Measurements from ENCODE around the gene MAPT. TPM values are rescaled to one million over a fixed set of nuclear protein-coding genes. Genes with fewer than 3 reads are reported as not detected.

MAPT gene
- total and polyA plus RNA-seq, 2 of the 13 experiments (the other 11 are each of a cell fraction or from before 2014, with no cell fraction given), result 2.1 to 2.8 TPM

DNA sequence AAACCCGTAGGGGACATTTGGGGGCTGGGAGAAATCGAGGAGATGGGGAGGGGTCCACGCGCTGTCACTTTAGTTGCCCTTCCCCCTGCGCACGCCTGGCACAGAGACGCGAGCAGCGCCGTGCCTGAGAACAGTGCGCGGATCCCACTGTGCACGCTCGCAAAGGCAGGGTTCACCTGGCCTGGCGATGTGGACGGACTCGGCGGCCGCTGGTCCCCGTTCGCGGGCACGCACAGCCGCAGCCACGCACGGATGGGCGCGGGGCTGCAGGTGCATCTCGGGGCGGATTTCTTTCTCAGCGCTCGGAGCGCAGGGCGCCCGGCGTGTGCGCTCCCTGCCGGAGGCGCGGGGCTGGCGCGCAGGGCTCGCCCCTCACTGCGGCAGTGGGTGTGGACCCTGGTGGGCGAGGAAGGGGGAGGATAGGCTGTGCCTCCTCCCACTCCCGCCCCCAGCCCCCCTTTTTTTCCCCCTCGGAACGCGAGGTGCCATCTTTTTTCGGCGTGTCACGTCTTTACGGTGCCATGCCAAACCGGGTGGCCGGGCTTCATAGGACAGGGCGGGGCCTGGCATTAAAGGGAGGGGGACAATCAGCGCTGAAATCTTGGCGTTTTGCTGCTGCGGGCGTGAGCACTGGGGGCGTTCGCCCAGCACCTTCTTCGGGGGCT, 1.1 kb downstream of the MAPT start:
- ATAC-seq (peak; percentile 51), FAIRE-seq (no peak), DNase-seq (ENCODE audit: low spot score) (no peak)
- Histone ChIP-seq H2AFZ (ENCODE audit: low read length) (no peak overlapping the region), H3K4me1 (ENCODE audit: insufficient read depth, low read length) (peaks cover 38% of the 10 kb centered on the region), H3K4me3 (replicated peaks in 1 of 3; ENCODE audit: insufficient read depth in 1 of 3, low read depth in 2 of 3, low read length in 3 of 3) (peak overlapping the region; percentile 75 to 87 (median 84)), H3K27me3 (ENCODE audit: control insufficient read depth in 1 of 2, insufficient read depth in 2 of 2, low read length in 2 of 2) (peaks cover 6 to 49% of the 10 kb centered on the region in 2 experiments), H3K4me2 (ENCODE audit: low read depth, low read length) (peak overlapping the region; percentile 96), H3K9ac (ENCODE audit: insufficient read depth, low read depth, low read length) (no peak overlapping the region), H3K9me3 (ENCODE audit: low read length) (no peaks in the 10 kb centered on the region), H4K20me1 (ENCODE audit: insufficient read depth, low read length) (no peaks in the 10 kb centered on the region; the same call in 1 of the 2 replicates), H3K36me3 (replicated peaks in 1 of 2; ENCODE audit: control insufficient read depth in 1 of 2, insufficient read depth in 2 of 2, low read length in 2 of 2) (no peaks in the 10 kb centered on the region), H3K27ac (ENCODE audit: extremely low read length, insufficient read depth, low read length) (no peak overlapping the region), H3K79me2 (ENCODE audit: insufficient read depth, low read length) (no peaks in the 10 kb centered on the region)
- POLR2A ChIA-PET, result no interaction called here
- no TSS peak for BruUV-seq (replicated peaks)
- CTCF ChIA-PET (ENCODE audit: low intra/inter-chr PET ratio, low total read pairs), result interaction anchor here (2.6 kb wide), 1 partner anchor 53 kb away, joined by 13 read pairs; no protein-coding TSS in a partner anchor
- WGBS (ENCODE audit: low lambda C conversion rate), result 2% methylated on average over 25 of the region's 63 CpGs
- intact Hi-C loops (cut with micrococcal nuclease; ENCODE audit: unreplicated experiment), result loop anchor here (10.0 kb wide), 1 partner anchor 49 kb away; no protein-coding TSS in a partner anchor
- in situ Hi-C loops (cut with HindIII; ENCODE audit: extremely low pct_ligation_motif_present, low pct_unique_long_range_greater_than_20kb), result no loop called here
- no peak for TF ChIP-seq PAX8 (CRISPR knock-in tag; IDR thresholded peaks at IDR 0.05; ENCODE audit: borderline replicate concordance)
- TF ChIP-seq, protein P1, sequence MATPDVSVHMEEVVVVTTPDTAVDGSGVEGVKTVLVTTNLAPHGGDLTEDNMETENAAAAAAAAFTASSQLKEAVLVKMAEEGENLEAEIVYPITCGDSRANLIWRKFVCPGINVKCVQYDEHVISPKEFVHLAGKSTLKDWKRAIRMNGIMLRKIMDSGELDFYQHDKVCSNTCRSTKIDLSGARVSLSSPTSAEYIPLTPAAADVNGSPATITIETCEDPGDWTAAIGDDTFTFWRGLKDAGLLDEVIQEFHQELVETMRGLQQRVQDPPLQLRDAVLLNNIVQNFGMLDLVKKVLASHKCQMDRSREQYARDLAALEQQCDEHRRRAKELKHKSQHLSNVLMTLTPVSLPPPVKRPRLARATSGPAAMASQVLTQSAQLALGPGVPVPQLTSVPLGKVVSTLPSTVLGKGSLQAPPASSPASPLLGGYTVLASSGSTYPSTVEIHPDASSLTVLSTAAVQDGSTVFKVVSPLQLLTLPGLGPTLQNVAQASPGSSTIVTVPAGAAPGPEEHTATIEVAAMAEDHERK (CRISPR knock-in tag; IDR thresholded peaks at IDR 0.05; ENCODE audit: low read depth), result no peak
- TF ChIP-seq KDM4B (CRISPR knock-in tag; IDR thresholded peaks at IDR 0.05), result peak; percentile 64; the same call in 1 of the 2 replicates
- TF ChIP-seq, protein P2, sequence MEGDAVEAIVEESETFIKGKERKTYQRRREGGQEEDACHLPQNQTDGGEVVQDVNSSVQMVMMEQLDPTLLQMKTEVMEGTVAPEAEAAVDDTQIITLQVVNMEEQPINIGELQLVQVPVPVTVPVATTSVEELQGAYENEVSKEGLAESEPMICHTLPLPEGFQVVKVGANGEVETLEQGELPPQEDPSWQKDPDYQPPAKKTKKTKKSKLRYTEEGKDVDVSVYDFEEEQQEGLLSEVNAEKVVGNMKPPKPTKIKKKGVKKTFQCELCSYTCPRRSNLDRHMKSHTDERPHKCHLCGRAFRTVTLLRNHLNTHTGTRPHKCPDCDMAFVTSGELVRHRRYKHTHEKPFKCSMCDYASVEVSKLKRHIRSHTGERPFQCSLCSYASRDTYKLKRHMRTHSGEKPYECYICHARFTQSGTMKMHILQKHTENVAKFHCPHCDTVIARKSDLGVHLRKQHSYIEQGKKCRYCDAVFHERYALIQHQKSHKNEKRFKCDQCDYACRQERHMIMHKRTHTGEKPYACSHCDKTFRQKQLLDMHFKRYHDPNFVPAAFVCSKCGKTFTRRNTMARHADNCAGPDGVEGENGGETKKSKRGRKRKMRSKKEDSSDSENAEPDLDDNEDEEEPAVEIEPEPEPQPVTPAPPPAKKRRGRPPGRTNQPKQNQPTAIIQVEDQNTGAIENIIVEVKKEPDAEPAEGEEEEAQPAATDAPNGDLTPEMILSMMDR (CRISPR knock-in tag; IDR thresholded peaks at IDR 0.05), result peak; percentile 21; the same call in 1 of the 2 replicates
- TF ChIP-seq, protein P3, sequence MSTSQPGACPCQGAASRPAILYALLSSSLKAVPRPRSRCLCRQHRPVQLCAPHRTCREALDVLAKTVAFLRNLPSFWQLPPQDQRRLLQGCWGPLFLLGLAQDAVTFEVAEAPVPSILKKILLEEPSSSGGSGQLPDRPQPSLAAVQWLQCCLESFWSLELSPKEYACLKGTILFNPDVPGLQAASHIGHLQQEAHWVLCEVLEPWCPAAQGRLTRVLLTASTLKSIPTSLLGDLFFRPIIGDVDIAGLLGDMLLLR (CRISPR knock-in tag; IDR thresholded peaks at IDR 0.05), result no peak
- TF ChIP-seq PHF8 (CRISPR knock-in tag; IDR thresholded peaks at IDR 0.05), result peak; percentile 19; the same call in 1 of the 2 replicates
- no peak for TF ChIP-seq LCORL (IDR thresholded peaks at IDR 0.05)
- TF ChIP-seq LCORL (CRISPR knock-in tag; IDR thresholded peaks at IDR 0.05), result peak; percentile 18; the same call in 1 of the 2 replicates
- no peak for TF ChIP-seq ZC3H4 (CRISPR knock-in tag; IDR thresholded peaks at IDR 0.05; ENCODE audit: borderline replicate concordance)
- TF ChIP-seq, protein P4, sequence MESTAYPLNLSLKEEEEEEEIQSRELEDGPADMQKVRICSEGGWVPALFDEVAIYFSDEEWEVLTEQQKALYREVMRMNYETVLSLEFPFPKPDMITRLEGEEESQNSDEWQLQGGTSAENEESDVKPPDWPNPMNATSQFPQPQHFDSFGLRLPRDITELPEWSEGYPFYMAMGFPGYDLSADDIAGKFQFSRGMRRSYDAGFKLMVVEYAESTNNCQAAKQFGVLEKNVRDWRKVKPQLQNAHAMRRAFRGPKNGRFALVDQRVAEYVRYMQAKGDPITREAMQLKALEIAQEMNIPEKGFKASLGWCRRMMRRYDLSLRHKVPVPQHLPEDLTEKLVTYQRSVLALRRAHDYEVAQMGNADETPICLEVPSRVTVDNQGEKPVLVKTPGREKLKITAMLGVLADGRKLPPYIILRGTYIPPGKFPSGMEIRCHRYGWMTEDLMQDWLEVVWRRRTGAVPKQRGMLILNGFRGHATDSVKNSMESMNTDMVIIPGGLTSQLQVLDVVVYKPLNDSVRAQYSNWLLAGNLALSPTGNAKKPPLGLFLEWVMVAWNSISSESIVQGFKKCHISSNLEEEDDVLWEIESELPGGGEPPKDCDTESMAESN (CRISPR knock-in tag; conservative IDR thresholded peaks at IDR 0.05), result peak; percentile 19; the same call in 1 of the 2 replicates
- TF ChIP-seq ZSCAN20 (CRISPR knock-in tag; IDR thresholded peaks at IDR 0.05; ENCODE audit: borderline replicate concordance), result 0 out of 2 replicates have a peak, but pooled peaks have one; percentile 38
- TF ChIP-seq, protein P5, sequence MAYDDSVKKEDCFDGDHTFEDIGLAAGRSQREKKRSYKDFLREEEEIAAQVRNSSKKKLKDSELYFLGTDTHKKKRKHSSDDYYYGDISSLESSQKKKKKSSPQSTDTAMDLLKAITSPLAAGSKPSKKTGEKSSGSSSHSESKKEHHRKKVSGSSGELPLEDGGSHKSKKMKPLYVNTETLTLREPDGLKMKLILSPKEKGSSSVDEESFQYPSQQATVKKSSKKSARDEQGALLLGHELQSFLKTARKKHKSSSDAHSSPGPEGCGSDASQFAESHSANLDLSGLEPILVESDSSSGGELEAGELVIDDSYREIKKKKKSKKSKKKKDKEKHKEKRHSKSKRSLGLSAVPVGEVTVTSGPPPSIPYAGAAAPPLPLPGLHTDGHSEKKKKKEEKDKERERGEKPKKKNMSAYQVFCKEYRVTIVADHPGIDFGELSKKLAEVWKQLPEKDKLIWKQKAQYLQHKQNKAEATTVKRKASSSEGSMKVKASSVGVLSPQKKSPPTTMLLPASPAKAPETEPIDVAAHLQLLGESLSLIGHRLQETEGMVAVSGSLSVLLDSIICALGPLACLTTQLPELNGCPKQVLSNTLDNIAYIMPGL (CRISPR knock-in tag; IDR thresholded peaks at IDR 0.05; ENCODE audit: borderline replicate concordance in 1 of 2, low read depth in 1 of 2), result 0 out of 4 replicates have a peak, but pooled peaks of 1 of the 2 experiments have one; percentile 41
- TF ChIP-seq POLR2AphosphoS2 (IDR thresholded peaks at IDR 0.05; ENCODE audit: low read depth, low read length), result no peak
- 0 out of 2 replicates have a peak, but pooled peaks have one; percentile 39 for TF ChIP-seq NFKB2 (CRISPR knock-in tag; IDR thresholded peaks at IDR 0.05; ENCODE audit: borderline replicate concordance)

Measured in HepG2 (cell line).